GM12865 (cell line): Measurements from ENCODE around the gene RIT2.

ENCODE experiments used
- DNase-seq: peaks from one replicate; pipeline ENCODE4 v3.0.0; 2010; ENCODE audit warnings: low read depth
- H3K4me3 ChIP-seq: 2 replicates; pipeline ENCODE4 v1.5.1; 2011; ENCODE audit warnings: mild to moderate bottlenecking, low read depth, low read length, control low read depth
- CTCF ChIP-seq: IDR thresholded peaks from 2 replicates; pipeline ENCODE4 v1.5.1; 2011; ENCODE audit warnings: low read length, control low read depth, low read depth, inconsistent platforms; ENCODE audit not compliant: insufficient read depth; ENCODE audit errors: missing control alignments

RIT2 gene

GRCh38 chr18:43049021-43049420, 66.5 kb downstream of the RIT2 start:
- no peak for TF ChIP-seq CTCF
- DNase-seq = no peak
- no peak overlapping the region for H3K4me3 ChIP-seq

GRCh38 chr18:43046322-43046721, 69.2 kb downstream of the RIT2 start:
- DNase-seq = no peak
- H3K4me3 ChIP-seq = no peak overlapping the region

GRCh38 chr18:43043626-43044025, 71.9 kb downstream of the RIT2 start:
- no peak for DNase-seq
- no peak for TF ChIP-seq CTCF

More at GRCh38 chr18:43046322-43046721, 69.2 kb downstream of the RIT2 start:
- TF ChIP-seq CTCF = no peak

GRCh38 chr18:43040281-43040680, 75.2 kb downstream of the RIT2 start:
- no peak overlapping the region for H3K4me3 ChIP-seq
- no peak for DNase-seq
- TF ChIP-seq CTCF = no peak

More at GRCh38 chr18:43043626-43044025, 71.9 kb downstream of the RIT2 start:
- no peak overlapping the region for H3K4me3 ChIP-seq

- no peak for DNase-seq
- TF ChIP-seq CTCF = no peak
- no peak overlapping the region for H3K4me3 ChIP-seq
Observed at GRCh38 chr18:43034683-43035500, 80.6 kb downstream of the RIT2 start.

DNA sequence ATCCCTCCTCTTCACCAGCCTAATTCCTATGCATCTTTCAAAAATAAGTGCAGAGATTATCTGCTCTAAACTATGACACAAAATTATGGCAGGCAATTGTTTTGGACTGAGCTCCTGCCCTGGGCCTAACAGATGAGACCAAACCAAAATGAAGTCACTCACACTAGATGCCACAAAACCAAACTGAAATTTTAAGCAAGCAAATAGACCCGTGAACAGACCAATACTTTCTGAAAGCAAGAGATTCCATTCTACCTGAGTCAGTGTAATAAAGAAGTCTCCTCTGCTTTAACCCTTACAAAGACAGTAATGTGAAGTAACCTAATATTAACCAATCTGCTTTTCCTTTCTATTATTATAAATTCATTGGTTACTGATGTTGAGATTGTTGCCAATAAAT, 84.3 kb downstream of the RIT2 start:
- no peak for DNase-seq
- no peak for TF ChIP-seq CTCF
- no peak overlapping the region for H3K4me3 ChIP-seq

GRCh38 chr18:43029414-43029813, 86.1 kb downstream of the RIT2 start:
- no peak overlapping the region for H3K4me3 ChIP-seq
- no peak for DNase-seq
- TF ChIP-seq CTCF = no peak
